Hepatocyte (in vitro differentiated cells): ENCODE results near the gene TGM2.

Experiments
- CTCF ChIP-seq: fragments of 200-600 bp; sonication (generic); IDR thresholded peaks from 2 replicates; pipeline ENCODE4 v1.5.1; 2016; ENCODE audit warnings: antibody characterized with exemption, mild to moderate bottlenecking; ENCODE audit not compliant: poor library complexity
- EZH2phosphoT487 ChIP-seq: fragments of 200-600 bp; sonication (generic); IDR thresholded peaks from one replicate; pipeline ENCODE4 v1.6.1; 2018; ENCODE audit warnings: antibody characterized with exemption, mild to moderate bottlenecking, low read depth, moderate library complexity; ENCODE audit not compliant: unreplicated experiment, severe bottlenecking

- TF ChIP-seq EZH2phosphoT487 (no peak), CTCF (no peak)
Observed at GRCh38 chr20:38134427-38135270, 30.4 kb downstream of the TGM2 start.
